UCSD-AML1 (cell line): ENCODE data around the gene DENND1A.

Experiments used
- DNase-seq: peaks from one replicate; lab custom pipeline; 2025; ENCODE audit not compliant: unreplicated experiment; lab: John Stamatoyannopoulos, UW

Gene DENND1A

GRCh38 chr9:123513554-123513953 is 416.4 kb downstream of the DENND1A start:
- no peak for DNase-seq

DNA sequence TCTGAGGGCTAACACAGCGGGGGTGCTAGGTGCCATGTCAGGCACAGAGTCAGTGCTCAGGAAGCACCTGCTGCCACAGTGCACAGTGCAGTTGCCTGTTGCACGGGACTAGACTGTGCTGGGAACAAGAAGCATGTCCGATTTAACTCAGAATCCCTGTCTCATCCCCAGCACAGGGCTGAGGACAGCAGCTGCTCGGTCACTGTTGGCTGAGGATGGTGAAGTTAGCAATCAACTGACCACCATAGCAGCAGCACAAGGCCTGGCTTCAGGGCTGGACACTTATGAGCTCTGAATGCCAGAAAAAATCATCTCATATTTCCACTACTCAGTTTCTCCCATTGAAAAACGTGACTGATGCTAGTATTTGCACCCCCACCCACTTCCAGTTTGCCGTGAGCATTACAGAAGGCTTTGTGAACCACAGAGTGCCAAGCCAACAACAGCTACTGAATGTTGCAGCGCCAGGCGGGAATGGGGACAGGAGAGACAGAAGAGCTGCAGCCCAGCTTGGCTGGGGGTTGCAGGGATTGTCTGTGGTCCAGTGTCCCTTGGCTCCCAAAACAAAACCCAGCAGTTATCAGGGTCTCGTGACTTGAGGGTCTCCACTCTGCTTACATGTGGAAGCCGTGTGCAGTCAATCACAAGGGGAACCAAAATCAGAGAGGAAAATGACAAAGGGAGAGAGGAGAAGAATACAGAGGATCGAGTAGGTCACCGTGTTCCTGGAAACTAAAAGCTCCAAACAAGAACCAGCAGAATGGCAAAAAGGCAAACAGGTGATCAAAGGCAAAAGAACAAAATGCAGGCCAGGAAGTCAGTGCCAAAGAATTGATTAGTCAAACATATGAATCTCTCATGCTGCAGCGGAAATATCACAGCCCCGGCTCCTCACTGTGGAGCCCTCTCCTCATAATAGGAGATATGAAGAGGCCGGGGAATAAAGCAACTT is 418.3 kb downstream of the DENND1A start:
- DNase-seq: no peak

DNA sequence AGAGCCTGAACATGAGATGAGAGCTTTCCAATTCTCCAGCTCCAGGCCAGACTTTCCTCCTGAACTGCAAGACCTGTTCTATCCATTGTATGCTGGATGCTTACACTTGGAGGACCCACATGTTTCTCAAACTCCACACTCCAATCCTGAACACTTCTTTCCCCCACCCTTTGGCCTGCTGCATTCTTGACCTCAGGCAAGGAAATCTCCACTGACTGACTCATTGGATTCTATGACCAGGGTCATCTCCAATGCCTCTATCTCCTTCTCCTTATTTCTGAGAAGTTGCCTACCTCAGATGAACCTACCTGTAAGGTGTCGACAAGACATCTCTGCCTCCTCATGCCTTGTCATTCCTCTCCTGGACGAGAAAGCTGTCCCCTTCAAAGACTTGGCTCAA is 420.3 kb downstream of the DENND1A start:
- DNase-seq: no peak

DNA sequence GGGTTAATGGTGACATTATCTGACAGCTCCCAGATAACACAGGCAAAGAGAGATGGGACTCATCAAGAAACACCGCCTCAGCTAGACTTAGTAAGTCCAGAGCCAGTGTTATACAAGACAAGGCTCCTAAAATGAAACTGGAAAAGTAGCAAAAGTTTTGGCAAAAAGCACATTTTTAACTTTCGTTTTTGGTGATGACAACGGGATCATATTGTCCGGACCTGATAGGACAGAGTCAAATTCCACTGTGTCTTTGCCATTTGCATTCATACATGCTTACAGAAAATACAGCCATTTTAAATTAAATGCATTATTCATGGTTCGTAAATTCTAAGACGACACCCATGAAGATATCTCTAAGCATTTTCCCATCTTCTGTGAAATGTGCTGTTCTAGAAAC is 421.9 kb downstream of the DENND1A start:
- no peak for DNase-seq

- no peak for DNase-seq
Measured at GRCh38 chr9:123505496-123505895, 424.4 kb downstream of the DENND1A start.

GRCh38 chr9:123500336-123500735 is 429.6 kb downstream of the DENND1A start:
- no peak for DNase-seq

DNA sequence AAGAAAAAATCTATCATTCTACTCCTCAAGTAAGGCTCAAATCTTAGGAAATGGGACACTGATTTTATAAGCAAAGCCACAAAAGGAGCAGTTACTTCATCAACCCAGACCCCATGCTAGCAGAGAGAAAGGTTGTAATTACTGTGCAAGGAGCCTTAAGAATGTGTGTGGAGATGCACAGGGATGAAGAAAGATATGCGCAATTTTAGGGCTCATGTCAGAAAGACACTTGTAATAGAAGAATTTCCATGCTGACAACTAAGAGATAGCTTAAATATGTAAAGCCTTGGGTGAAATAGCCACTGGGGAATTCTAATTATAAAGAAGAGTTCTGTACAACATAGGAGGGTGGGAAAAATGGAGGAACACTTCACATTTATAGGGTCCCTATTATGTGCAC is 432.1 kb downstream of the DENND1A start:
- no peak for DNase-seq

- no peak for DNase-seq
Measured at GRCh38 chr9:123495731-123496130, 434.2 kb downstream of the DENND1A start.

- no peak for DNase-seq
Measured at GRCh38 chr9:123493627-123494026, 436.3 kb downstream of the DENND1A start.

GRCh38 chr9:123490688-123491087 is 439.2 kb downstream of the DENND1A start:
- DNase-seq: no peak

DNA sequence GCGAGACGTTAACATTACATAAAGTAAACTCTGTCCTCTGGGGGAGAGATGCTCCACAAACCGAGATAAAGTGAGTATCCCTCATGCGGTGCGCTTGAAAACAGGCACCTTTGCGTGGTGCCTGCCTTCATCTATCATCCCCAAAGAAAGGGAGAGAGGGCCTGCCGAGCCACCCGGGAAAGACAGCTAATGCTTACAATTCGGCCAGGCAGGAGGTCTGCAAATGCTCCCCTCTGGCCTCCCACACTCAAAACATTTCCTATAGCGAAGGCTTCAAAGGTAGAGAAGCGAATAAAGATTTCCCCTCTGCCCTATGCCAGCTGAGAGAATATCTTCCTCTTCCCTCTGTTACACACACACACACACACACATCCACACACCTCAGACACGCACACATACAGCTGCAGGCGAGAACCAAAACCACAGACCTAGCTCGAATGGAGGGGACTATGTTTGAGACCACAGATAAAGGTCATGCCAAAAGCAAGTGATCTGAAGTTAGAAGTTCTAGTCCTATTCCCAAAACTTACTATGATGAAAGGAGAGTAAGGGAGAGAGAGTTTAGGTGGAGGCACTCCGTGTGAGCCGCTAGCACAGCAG is 441.1 kb downstream of the DENND1A start:
- DNase-seq: no peak

DNA sequence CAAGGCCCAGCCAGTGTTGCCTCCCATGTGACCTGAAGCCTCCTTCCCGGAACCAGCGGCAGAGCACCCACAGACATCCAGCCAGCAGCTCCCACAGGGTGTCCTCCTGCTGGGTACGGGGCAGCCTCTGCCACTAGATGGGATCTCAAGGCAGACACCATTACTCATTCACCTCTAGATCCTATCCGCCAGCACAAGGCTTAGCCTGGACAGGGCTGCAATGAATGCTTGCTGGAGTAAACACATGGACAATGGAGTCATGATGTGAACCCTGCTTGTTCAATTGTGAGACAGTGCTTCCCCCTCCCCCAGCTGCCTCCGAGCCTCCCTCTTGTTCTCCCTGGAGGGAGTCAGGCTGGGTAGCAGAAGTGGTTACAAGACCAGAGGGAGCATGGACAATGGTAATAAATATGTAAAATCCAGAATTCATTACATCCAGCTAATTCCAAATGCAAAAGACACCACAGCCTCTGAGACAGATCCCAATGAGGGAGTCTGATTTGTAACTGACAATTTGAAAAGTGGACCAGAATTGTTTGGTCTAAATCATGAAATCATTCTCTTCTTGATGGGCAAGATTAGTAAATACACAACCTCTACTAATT is 441.9 kb downstream of the DENND1A start:
- no peak for DNase-seq

GRCh38 chr9:123486431-123486830 is 443.5 kb downstream of the DENND1A start:
- DNase-seq: no peak

- no peak for DNase-seq
Measured at GRCh38 chr9:123485216-123485615, 444.7 kb downstream of the DENND1A start.

DNA sequence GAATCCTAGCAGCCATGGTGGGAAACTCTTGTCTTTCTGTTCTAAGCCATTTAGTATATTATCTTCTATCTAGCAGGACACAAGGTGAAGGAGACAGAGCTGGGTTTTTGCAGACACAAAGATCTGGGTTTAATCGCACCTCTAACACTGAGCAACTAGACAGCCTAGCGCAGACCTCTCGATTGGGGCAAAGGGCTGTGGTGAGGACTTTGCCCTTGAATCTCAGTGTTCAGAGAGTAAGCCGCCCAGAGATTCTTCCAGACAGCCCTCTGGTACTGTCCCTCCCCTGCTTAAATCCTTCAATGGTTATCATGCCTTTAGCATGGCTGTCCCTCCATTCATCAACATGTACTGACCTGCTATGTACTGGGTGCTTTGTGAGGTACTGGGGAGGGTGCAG is 445.8 kb downstream of the DENND1A start:
- DNase-seq: no peak

DNA sequence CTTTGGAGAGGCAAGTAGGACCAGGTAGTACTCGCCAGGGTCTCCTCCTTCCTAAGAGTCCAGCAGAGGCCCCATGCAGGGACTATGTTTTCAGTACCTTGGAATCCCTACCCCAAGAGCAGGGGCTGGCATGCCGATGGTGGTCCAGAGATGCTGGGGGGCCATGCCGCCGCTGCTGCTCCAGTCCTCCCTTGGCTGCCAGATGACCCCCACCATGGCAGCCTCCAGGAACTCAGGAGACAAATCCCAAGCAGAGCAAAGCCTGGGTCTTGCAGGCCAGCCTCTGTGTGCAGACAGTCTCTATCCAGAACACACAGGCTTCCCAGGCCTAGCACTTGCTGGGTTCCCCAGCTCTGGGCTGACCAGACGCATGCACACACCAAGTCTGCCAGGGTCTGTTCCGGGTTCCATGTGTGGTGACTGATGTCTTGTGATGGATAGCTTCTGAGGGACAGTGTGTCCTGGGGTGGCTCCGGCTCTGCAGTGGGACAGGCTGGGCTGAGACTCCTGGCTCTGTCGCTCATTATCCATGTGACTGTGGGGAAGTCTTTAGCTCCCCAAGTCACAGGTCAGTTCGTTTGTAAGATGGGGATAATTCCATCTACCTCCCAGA is 446.6 kb downstream of the DENND1A start:
- no peak for DNase-seq

GRCh38 chr9:123482295-123482968 is 447.5 kb downstream of the DENND1A start:
- no peak for DNase-seq

DNA sequence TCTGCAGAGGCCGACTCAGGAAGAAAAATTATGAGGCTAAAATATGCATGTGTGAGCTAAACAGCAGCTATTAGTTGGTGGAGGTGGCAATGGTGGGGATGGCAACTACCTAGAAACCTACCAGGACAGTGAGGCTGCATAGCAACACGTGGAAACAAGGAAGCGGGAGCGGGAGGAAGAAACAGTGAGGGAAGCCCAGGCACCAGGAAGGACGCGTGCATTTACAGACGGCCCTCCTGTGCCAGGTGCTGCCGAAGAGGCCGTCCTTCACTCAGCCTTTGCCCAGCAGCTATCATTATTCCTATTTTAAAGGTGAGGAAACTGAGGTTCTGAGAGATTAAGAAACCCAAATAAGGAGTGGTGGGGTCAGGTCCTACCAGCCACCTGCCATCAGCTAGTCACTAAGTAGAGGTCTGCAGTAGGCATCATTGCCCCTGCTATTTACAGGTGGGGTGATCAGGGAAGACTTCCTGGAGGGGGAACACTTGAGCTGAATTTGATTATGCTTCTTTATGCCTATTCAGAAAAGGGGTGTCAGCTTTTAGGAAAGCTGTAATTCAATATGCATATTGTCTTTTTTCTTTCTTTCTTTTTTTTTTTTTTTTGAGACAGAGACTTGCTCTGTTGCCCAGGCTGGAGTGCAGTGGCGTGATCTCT is 448.6 kb downstream of the DENND1A start:
- DNase-seq: no peak

- DNase-seq: no peak
Measured at GRCh38 chr9:123480791-123481190, 449.1 kb downstream of the DENND1A start.

GRCh38 chr9:123480096-123480495 is 449.8 kb downstream of the DENND1A start:
- no peak for DNase-seq
